Measurements from ENCODE around the gene XKR7.

XKR7 gene

DNA sequence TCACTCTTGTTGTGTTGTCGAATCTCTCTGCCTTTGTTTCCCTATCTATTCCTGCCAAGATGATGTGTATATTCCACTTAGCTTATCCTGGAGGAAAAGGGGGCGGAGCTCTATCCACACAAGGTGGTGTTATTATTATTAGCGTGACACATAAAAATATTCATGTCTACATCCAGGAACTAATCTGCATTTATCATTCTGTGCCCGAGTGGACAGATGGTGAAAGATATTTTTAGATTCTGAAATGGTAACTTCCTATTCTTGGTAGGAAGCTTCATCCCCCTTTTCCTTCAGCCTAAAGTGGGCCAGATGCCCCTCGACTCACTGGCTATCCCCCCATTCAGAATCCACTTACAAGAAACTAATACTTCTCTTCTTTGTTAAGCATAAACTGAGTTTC is 2.0 kb downstream of the XKR7 start:
- Histone ChIP-seq H2AFZ (ENCODE audit: low read length) (no peak overlapping the region), H3K36me3 (replicated peaks; ENCODE audit: insufficient read depth, low read length) (no peaks in the 10 kb centered on the region), H3K4me3 (ENCODE audit: low read length) (no peak overlapping the region), H3K4me2 (ENCODE audit: low read depth, low read length) (no peak overlapping the region), H3K9me3 (replicated peaks; ENCODE audit: insufficient read depth, low read length) (no peaks in the 10 kb centered on the region), H3K27me3 (replicated peaks; ENCODE audit: insufficient read depth, low read length) (peaks cover 87% of the 10 kb centered on the region), H3K9ac (ENCODE audit: low read length) (no peak overlapping the region), H3K27ac (ENCODE audit: low read length) (no peak overlapping the region), H3F3A (ENCODE audit: insufficient read depth, low read length) (no peaks in the 10 kb centered on the region), H3K9me2 (replicated peaks; ENCODE audit: insufficient read depth, low read length) (no peaks in the 10 kb centered on the region), H3K79me2 (ENCODE audit: low read length) (no peaks in the 10 kb centered on the region), H3K4me1 (ENCODE audit: low read length) (no peaks in the 10 kb centered on the region), H4K20me1 (ENCODE audit: insufficient read depth, low read length) (no peaks in the 10 kb centered on the region)
- TF ChIP-seq, protein P1, sequence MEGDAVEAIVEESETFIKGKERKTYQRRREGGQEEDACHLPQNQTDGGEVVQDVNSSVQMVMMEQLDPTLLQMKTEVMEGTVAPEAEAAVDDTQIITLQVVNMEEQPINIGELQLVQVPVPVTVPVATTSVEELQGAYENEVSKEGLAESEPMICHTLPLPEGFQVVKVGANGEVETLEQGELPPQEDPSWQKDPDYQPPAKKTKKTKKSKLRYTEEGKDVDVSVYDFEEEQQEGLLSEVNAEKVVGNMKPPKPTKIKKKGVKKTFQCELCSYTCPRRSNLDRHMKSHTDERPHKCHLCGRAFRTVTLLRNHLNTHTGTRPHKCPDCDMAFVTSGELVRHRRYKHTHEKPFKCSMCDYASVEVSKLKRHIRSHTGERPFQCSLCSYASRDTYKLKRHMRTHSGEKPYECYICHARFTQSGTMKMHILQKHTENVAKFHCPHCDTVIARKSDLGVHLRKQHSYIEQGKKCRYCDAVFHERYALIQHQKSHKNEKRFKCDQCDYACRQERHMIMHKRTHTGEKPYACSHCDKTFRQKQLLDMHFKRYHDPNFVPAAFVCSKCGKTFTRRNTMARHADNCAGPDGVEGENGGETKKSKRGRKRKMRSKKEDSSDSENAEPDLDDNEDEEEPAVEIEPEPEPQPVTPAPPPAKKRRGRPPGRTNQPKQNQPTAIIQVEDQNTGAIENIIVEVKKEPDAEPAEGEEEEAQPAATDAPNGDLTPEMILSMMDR (IDR thresholded peaks at IDR 0.05; ENCODE audit: low read length), result no peak
- TF ChIP-seq EZH2 (optimal IDR thresholded peaks at IDR 0.05; ENCODE audit: low read depth, low read length) (no peak), EZH2phosphoT487 (IDR thresholded peaks at IDR 0.05; ENCODE audit: low read length) (no peak)
- DNase-seq, result no peak

- H3K4me3 ChIP-seq (ENCODE audit: low read length), result no peak overlapping the region
- no peaks in the 10 kb centered on the region for H3K4me1 ChIP-seq (ENCODE audit: low read length)
- H3K79me2 ChIP-seq (ENCODE audit: low read length), result no peaks in the 10 kb centered on the region
- H3K36me3 ChIP-seq (replicated peaks; ENCODE audit: insufficient read depth, low read length), result no peaks in the 10 kb centered on the region
- no peak overlapping the region for H2AFZ ChIP-seq (ENCODE audit: low read length)
- H3F3A ChIP-seq (ENCODE audit: insufficient read depth, low read length), result no peaks in the 10 kb centered on the region
- H3K9me3 ChIP-seq (replicated peaks; ENCODE audit: insufficient read depth, low read length), result no peaks in the 10 kb centered on the region
- peaks cover 80% of the 10 kb centered on the region for H3K27me3 ChIP-seq (replicated peaks; ENCODE audit: insufficient read depth, low read length)
- H3K27ac ChIP-seq (ENCODE audit: low read length), result no peak overlapping the region
- TF ChIP-seq, protein P1 (IDR thresholded peaks at IDR 0.05; ENCODE audit: low read length), result no peak
- no peak for TF ChIP-seq EZH2 (optimal IDR thresholded peaks at IDR 0.05; ENCODE audit: low read depth, low read length)
- no peak for TF ChIP-seq EZH2phosphoT487 (IDR thresholded peaks at IDR 0.05; ENCODE audit: low read length)
- H3K4me2 ChIP-seq (ENCODE audit: low read depth, low read length), result no peak overlapping the region
- no peak overlapping the region for H3K9ac ChIP-seq (ENCODE audit: low read length)
- no peak for DNase-seq
- no peaks in the 10 kb centered on the region for H4K20me1 ChIP-seq (ENCODE audit: insufficient read depth, low read length)
- H3K9me2 ChIP-seq (replicated peaks; ENCODE audit: insufficient read depth, low read length), result no peaks in the 10 kb centered on the region
Observed at GRCh38 chr20:31972471-31973021, 4.6 kb downstream of the XKR7 start.

DNA sequence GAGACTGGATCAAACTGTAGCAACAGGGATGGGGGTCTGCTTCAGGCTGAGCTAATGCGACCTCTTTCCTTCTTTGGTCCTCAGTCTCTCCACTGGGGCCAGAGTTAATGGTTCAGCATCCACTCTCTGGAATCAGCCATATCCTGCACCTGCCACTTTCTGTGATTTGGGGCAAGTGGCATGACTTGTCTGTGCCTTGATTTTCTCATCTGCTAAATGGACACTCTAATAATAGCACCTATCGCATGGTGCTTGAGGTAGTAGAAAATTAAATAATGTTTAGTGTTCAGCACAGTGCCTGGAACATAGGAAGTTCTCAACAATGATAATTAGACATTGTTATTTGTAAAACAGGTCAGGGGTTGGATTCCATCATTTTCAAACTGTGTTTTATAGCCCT is 6.3 kb downstream of the XKR7 start:
- no peaks in the 10 kb centered on the region for H3K79me2 ChIP-seq (ENCODE audit: low read length)
- no peak overlapping the region for H3K27ac ChIP-seq (ENCODE audit: low read length)
- TF ChIP-seq, protein P1 (IDR thresholded peaks at IDR 0.05; ENCODE audit: low read length), result no peak
- TF ChIP-seq EZH2 (optimal IDR thresholded peaks at IDR 0.05; ENCODE audit: low read depth, low read length), result no peak
- TF ChIP-seq EZH2phosphoT487 (IDR thresholded peaks at IDR 0.05; ENCODE audit: low read length), result no peak
- no peaks in the 10 kb centered on the region for H3K36me3 ChIP-seq (replicated peaks; ENCODE audit: insufficient read depth, low read length)
- H4K20me1 ChIP-seq (ENCODE audit: insufficient read depth, low read length), result no peaks in the 10 kb centered on the region
- H3K4me1 ChIP-seq (ENCODE audit: low read length), result no peaks in the 10 kb centered on the region
- no peak overlapping the region for H2AFZ ChIP-seq (ENCODE audit: low read length)
- peaks cover 77% of the 10 kb centered on the region for H3K27me3 ChIP-seq (replicated peaks; ENCODE audit: insufficient read depth, low read length)
- H3K4me2 ChIP-seq (ENCODE audit: low read depth, low read length), result no peak overlapping the region
- no peaks in the 10 kb centered on the region for H3F3A ChIP-seq (ENCODE audit: insufficient read depth, low read length)
- no peaks in the 10 kb centered on the region for H3K9me2 ChIP-seq (replicated peaks; ENCODE audit: insufficient read depth, low read length)
- no peak for DNase-seq
- no peak overlapping the region for H3K4me3 ChIP-seq (ENCODE audit: low read length)
- no peak overlapping the region for H3K9ac ChIP-seq (ENCODE audit: low read length)
- no peaks in the 10 kb centered on the region for H3K9me3 ChIP-seq (replicated peaks; ENCODE audit: insufficient read depth, low read length)
